Measurements from ENCODE around the gene TRIM5. TPM values are rescaled to one million over a fixed set of nuclear protein-coding genes. Genes with fewer than 3 reads are reported as not detected.

Gene TRIM5
- total RNA-seq, 1 experiment from 2014 or later: 21.5 TPM

DNA sequence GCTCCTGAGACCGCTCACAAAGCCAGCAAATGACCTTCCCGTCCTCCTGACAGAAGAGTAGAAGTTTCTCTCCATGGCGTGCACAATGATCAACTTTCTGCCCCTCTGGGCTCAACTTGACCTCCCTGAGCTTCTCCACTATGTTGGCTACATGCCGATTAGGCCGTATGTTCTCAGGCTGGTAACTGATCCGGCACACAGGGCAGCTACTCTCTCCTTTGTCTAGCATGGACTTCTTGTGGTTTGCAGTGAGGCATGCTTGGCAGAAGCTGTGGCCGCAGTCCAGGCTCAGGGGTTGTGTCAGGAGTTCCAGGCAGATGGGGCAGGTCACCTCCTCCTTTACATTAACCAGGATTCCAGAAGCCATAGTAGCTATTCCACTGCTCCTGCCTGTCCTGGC is 5.1 kb downstream of the TRIM5 start:
- DNase-seq: no peak
- Mint-ChIP-seq H3K9me3 (peaks cover 8 to 10% of the 10 kb centered on the region in 2 experiments; a peak in 4 of 5 replicates), H3K36me3 (ENCODE audit: insufficient read depth in 1 of 3, low read depth in 3 of 3) (peaks cover 35 to 58% (median 50%) of the 10 kb centered on the region in 3 experiments), H3K27me3 (ENCODE audit: low read depth) (no peaks in the 10 kb centered on the region), H3K4me3 (no peak overlapping the region), H3K4me1 (peaks cover 14 to 15% of the 10 kb centered on the region in 2 experiments), H3K27ac (no peak overlapping the region; a peak in 1 of 7 replicates)
- H2BK20ac ChIP-seq (ENCODE audit: low read depth, low read length, poor library complexity, severe bottlenecking): no peak overlapping the region
- no peak overlapping the region for H3K18ac ChIP-seq (ENCODE audit: insufficient read length, low read depth, low read length)
- H2AK5ac ChIP-seq (ENCODE audit: insufficient read length, low read length): no peak overlapping the region
- H4K20me1 ChIP-seq (ENCODE audit: control insufficient read depth, insufficient read depth, insufficient read length): no peaks in the 10 kb centered on the region
- no peak overlapping the region for H4K91ac ChIP-seq (ENCODE audit: insufficient read length, low read depth, low read length)
- H3K4me1 ChIP-seq (ENCODE audit: insufficient read depth, low read length): no peaks in the 10 kb centered on the region; the same call in 1 of the 2 replicates
- H4K5ac ChIP-seq (ENCODE audit: insufficient read length, low read depth, low read length): no peak overlapping the region
- WGBS (ENCODE audit: extremely low coverage, insufficient read length, low lambda C conversion rate): no CpG with 5 or more reads among the region's 7 CpGs
- no peak overlapping the region for H4K8ac ChIP-seq (replicated peaks; ENCODE audit: insufficient read length, low read depth, low read length)
- H3K9me3 ChIP-seq (ENCODE audit: control insufficient read depth, low read depth, low read length): no peaks in the 10 kb centered on the region
- no peak overlapping the region for H2BK5ac ChIP-seq (ENCODE audit: insufficient read length, low read length)
- peaks cover 3% of the 10 kb centered on the region for H3K23me2 ChIP-seq (ENCODE audit: insufficient read length, low read depth, low read length, poor library complexity, severe bottlenecking)
- H3K14ac ChIP-seq (ENCODE audit: insufficient read depth, low read length): no peak overlapping the region
- no peak overlapping the region for H3K56ac ChIP-seq (ENCODE audit: insufficient read length, low read depth, low read length)
- H3K4ac ChIP-seq (ENCODE audit: low read depth, low read length): no peak overlapping the region
- H3K9ac ChIP-seq (ENCODE audit: extremely low read depth, insufficient read length, low read length): no peak overlapping the region
- H3K4me2 ChIP-seq (ENCODE audit: insufficient read depth, insufficient read length, low read length): no peak overlapping the region
- H2AFZ ChIP-seq (ENCODE audit: low read length): no peak overlapping the region
- H2BK12ac ChIP-seq (ENCODE audit: insufficient read length, low read depth, low read length): no peak overlapping the region
- H3K27ac ChIP-seq (ENCODE audit: insufficient read length, low read depth, low read length): no peak overlapping the region
- no peaks in the 10 kb centered on the region for H3K27me3 ChIP-seq (ENCODE audit: insufficient read depth, low read length)
- H3T11ph ChIP-seq (ENCODE audit: low read length): no peak overlapping the region
- H2BK15ac ChIP-seq (ENCODE audit: low read depth, low read length): no peak overlapping the region
- H3K79me1 ChIP-seq (ENCODE audit: insufficient read depth, low read depth, low read length, poor library complexity, severe bottlenecking): no peaks in the 10 kb centered on the region
- H2BK120ac ChIP-seq (ENCODE audit: low read depth, low read length, poor library complexity, severe bottlenecking): no peak overlapping the region
- no peak overlapping the region for H3K23ac ChIP-seq (ENCODE audit: insufficient read length, low read depth, low read length)
- H3K79me2 ChIP-seq (ENCODE audit: insufficient read depth, low read length): no peaks in the 10 kb centered on the region; the same call in 1 of the 2 replicates
- TF ChIP-seq, protein P1, sequence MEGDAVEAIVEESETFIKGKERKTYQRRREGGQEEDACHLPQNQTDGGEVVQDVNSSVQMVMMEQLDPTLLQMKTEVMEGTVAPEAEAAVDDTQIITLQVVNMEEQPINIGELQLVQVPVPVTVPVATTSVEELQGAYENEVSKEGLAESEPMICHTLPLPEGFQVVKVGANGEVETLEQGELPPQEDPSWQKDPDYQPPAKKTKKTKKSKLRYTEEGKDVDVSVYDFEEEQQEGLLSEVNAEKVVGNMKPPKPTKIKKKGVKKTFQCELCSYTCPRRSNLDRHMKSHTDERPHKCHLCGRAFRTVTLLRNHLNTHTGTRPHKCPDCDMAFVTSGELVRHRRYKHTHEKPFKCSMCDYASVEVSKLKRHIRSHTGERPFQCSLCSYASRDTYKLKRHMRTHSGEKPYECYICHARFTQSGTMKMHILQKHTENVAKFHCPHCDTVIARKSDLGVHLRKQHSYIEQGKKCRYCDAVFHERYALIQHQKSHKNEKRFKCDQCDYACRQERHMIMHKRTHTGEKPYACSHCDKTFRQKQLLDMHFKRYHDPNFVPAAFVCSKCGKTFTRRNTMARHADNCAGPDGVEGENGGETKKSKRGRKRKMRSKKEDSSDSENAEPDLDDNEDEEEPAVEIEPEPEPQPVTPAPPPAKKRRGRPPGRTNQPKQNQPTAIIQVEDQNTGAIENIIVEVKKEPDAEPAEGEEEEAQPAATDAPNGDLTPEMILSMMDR (conservative IDR thresholded peaks at IDR 0.05): no peak
